Inflammatory macrophage (primary cell): ENCODE results near the gene FBXO9.

ENCODE experiments used
- DNase-seq, 2 donors: peaks; one replicate each; pipeline ENCODE4 v3.0.0-alpha.2; 2020 to 2022

The FBXO9 gene

GRCh38 chr6:53095716-53096115, 30.5 kb downstream of the FBXO9 start:
- DNase-seq, result no peak

DNA sequence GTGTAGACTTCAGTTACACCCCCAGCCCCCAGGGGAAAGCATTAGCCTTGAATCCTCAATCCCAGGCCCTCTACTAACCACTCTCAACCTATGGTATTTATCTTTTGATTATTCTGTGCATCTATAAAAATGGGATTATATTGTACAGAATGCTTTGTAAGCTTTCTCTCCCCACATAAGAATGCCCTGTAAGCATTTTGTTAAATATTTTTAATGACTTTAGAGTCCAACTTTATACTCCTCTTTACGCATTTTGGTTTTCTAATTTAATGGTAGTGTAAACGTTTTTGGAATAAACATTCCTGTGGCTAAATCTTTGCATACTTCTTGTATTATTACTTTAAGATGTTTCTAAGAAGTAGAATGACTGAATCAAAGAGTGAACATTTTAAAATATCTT, 35.4 kb downstream of the FBXO9 start:
- DNase-seq, result no peak

- DNase-seq, result no peak
Observed at GRCh38 chr6:53101006-53101405, 35.8 kb downstream of the FBXO9 start.

DNA sequence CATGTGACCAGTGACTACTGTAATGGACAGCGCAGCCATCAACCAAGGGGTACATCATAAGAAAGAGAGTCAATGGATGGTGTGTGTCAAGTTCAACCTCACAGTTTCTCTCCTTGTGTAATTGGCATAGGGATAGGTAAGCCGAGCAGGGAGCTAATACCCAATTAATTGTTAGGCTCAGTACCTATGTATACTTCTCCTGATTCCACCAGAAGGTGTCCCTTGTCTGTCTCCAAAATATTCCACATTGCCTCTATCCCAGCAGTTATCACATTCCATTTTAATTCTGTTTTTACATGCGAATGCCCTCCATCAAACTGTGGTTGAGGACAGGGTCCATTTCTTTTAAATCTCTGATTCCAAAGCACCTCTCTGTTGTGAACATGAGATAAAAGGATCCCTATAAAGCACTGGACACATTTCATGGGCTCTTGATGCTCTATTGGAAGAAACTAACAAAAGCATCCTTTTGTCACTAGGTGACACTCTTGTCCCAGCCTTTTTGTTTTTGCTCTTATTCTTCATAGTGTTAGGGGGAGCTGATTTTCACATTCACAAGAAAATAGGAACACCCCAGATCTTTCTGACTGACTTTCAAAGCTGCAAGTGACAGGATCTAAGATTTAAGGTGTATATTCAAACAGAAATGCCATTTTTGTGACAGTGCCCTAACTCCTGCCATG, 38.9 kb downstream of the FBXO9 start:
- no peak for DNase-seq

DNA sequence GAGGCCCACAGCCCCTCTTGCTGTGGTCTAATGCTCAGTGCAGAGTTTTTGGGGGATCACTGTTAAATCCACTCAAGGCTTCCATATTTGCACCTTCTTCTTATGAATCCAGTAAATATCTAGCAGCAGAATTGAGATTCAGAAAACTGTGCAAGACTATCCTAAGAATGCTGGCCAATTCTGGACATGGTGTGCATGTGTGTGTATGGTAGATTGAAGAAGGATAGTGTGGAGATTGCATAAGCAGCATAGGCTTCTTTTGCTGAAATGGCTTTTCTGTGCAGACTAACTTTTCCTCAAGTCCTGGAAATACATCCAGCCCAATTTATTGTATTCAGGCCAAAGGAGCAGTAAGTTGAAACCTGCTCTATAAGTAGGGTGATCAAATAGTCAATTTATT, 39.7 kb downstream of the FBXO9 start:
- no peak for DNase-seq

DNA sequence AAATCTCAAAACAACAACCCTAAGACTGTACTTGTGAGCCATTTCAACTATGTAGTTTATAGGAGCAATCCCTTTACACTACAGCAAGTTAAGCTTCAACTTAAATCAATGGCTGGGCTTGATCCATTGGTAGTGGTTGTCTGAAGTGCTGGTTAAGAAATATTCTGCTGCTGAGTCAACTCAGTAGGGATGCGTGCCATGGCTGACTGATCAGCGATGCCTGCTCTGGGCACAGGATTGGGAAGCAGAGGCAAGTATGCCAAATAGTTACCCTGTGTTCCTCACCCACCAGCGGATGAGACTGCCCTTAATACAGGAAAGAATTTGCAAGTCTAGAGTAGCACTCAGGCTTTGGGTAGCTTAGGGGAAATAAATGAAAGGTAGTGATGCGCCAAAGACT, 41.9 kb downstream of the FBXO9 start:
- DNase-seq, result no peak

GRCh38 chr6:53109612-53110011, 44.4 kb downstream of the FBXO9 start:
- no peak for DNase-seq

- DNase-seq, result no peak
Observed at GRCh38 chr6:53111865-53112264, 46.7 kb downstream of the FBXO9 start.

GRCh38 chr6:53112404-53112803, 47.2 kb downstream of the FBXO9 start:
- no peak for DNase-seq

DNA sequence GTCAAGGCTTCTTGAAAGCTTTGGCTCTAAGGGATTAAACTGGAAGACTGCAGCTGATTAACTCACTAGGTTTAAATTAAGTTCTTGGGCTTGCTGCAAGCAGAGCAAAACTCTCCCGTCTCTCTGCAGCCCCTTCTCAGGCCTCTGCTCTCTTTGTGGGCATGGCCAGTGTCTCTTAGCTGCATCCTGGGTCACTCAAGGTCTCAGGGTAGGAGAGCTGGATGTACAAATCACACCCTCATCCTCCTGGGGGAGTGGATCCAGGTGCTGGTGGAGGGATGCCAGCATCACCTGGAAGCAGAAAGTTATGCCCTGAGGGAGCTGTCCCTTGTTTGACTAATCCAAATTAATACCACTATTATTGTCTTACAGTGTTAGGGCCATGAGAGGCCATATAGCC, 47.7 kb downstream of the FBXO9 start:
- no peak for DNase-seq

GRCh38 chr6:53113742-53114141, 48.5 kb downstream of the FBXO9 start:
- no peak for DNase-seq

DNA sequence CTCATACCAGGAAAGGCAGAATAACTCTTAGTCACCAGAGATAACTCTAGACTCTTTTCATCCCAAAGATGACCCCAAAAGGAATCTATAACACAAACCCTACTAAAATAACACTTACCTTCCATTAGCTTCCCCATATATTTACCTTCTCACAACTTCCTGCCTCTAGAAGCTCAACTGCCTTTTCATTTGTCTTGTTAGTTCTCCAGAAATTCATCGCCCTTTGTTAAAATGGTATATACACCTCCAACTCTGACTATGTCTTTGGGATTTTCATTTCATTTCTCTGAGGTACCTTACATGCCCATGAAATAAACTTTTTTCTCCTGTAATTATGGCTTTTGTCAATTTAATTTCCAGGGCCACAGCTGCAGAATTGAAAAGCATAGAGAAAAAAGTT, 49.9 kb downstream of the FBXO9 start:
- no peak for DNase-seq

GRCh38 chr6:53115741-53116140, 50.5 kb downstream of the FBXO9 start:
- DNase-seq, result no peak

- DNase-seq, result no peak
Observed at GRCh38 chr6:53119349-53119748, 54.1 kb downstream of the FBXO9 start.

DNA sequence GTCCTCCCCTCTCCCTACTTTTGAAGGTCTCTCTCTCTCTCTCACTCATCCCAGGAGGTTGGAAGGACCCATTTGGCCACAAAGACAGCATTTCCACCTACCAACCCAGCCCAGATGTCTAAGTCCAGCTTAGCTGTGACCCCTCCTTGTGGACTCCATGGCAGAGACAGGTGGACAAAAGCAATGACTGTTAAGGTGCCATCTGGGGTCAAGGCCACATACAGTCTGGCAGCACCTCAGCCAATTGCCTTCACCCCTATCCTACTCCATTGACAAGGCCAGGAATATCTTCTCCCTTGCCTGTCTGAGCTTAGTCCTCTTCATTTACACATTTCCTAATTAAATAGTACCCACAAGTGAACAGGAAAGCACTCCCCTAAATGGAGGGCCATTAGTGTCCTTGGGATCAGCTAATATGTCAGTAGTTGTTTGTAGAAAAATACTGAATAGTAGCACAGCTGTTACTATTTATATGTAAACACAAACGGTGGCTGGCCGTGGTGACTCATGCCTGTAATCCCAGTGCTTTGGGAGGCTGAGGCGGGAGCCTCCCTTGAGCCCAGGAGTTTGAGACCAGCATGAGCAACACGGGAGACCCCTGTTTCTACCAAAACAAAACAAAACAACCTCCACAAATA, 54.7 kb downstream of the FBXO9 start:
- no peak for DNase-seq

DNA sequence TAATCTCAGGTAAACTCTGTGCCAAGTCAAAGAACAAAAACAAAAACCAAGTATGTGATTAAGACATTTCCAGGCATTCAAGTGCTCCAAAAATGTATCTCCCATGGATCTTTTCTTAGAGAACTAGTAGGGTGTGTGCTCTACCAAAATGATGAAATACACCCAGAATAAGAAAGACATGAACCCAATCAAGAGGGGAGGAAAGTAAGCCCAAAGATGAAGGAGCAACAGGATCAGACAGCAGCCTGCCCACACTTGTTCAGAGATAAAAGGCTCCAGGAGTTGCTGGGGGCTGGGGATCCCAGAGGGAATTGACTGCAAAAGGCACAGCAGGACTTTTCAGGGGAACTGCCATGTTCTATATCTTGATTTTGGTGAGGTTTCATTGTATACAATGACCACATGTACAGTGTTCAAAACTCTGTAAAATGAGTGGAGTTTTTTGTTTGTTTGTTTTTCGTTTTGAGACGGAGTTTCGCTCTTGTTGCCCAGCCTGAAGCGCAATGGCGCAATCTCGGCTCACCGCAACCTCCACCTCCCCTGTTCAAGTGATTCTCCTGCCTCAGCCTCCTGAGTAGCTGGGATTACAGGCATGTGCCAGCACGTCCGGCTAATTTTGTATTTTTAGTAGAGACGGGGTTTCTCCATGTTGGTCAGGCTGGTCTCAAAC, 59.1 kb downstream of the FBXO9 start:
- DNase-seq, result no peak

DNA sequence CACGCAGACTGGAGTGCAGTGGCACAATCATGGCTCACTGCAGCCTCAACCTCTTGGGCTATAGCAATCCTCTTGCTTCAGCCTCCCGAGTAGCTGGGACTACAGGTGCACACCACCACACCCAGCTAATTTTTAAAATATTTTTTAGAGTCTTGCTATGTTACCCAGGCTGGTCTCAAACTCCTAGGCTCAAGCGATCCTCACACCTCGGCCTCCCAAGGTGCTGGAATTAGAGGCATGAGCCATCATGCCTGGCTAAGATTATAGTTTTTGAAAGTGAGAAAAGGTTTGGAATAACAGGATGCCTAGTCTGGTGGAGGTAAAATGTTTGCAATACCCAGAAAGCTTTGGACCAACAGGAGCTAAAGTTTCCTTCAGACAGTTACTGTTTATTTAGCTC, 60.1 kb downstream of the FBXO9 start:
- no peak for DNase-seq

DNA sequence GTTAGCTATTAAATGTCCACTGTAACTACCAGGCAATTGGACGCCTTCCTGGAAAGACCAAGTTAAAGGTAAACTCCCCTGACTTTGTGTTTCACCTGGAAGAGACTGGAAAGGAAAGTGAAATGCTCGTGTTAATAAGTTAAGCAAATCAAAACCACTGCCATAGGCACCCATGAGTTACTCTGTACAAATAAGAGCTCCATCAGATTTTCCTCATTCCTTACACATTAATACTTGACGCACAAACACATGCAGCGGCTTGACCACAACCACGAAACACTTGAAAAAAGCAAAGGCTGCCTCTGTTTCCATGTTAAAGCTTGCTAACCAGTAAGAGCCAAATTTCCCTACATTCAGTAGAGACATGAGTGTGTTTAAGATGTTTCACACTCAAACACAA, 63.6 kb downstream of the FBXO9 start:
- DNase-seq, result no peak

DNA sequence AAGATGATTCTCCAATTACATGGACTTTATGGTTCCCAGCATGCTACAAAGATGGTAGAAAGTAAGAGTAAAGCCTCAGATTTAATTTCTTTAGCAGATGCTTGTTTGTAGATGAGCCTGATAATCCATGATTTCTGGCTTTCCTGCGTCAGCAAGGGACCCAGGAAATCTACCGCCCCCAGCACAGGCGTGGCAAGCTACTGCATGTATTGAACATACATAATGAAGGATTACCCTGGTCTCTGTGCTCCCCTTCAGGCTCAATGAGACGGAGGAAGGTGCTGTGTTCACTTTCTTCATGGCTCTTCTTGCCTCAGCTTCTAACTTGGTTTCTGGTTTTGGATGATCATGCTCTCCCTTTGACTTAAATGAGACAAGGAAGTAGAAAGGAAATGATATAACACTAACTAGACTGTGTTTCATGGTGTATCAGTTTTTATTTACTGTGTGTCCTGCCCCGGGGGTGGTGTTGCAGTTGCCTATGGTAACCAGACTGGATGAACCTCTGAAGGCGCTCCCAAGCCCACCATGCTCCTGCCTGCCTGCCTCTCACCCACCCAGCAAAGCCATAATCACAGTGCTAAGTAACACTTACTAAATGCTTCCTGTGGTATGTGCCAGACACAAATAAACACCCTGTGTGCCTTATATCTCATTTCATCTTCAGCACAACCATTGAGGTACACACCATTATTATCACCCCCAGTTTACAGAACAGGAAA, 65.5 kb downstream of the FBXO9 start:
- DNase-seq, result no peak

GRCh38 chr6:53133961-53134360, 68.8 kb downstream of the FBXO9 start:
- no peak for DNase-seq

DNA sequence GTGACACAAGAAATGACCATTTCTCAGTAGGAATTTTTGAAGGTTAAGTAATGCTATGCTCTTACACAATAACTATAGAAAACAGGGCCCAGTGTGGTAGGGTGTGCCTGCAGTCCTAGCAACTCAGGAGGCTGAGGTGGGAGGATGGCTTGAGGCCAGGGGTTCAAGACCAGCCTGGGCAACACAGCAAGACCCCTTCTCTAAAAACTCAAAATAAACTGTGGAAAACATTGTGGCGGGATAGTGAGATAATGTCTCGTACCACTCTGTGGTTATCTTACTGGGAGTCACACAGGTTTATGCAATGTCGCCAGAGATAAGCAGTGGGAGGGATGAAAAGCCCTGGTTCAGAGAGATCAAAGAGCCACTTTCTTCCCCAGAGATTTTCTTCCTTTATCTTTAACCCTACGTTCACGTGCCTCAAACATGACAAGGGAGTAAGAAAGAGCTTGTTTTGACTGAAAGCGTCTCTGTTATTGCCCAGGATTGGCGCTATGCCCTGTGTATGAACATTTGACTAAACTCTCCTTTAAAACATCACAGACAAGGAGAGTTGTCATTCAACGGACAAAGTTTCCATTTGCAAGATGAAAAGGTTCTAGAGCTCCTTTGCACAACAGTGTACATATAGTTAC, 69.5 kb downstream of the FBXO9 start:
- DNase-seq, result no peak

- DNase-seq, result no peak
Observed at GRCh38 chr6:53136000-53136609, 70.9 kb downstream of the FBXO9 start.
